Tibial nerve (tissue), 3 donors: ENCODE measurements around the gene JAK1.

Experiments
- CTCF ChIP-seq, 5 experiments: fragments of 200-600 bp in 3 of 5; fragments of 450-650 bp in 2 of 5; sonication (generic) in 3 of 5; IDR thresholded peaks; one replicate each; pipeline ENCODE4 v1.5.1; 2016 to 2019; ENCODE audit warnings: antibody characterized with exemption in 5 of 5, mild to moderate bottlenecking in 3 of 5, moderate library complexity in 2 of 5
- POLR2A ChIP-seq, 2 donors: fragments of 450-650 bp; IDR thresholded peaks; one replicate each; pipeline ENCODE4 v1.6.1; 2017; ENCODE audit warnings: antibody characterized with exemption in 2 of 2, mild to moderate bottlenecking in 2 of 2, moderate library complexity in 2 of 2

DNA sequence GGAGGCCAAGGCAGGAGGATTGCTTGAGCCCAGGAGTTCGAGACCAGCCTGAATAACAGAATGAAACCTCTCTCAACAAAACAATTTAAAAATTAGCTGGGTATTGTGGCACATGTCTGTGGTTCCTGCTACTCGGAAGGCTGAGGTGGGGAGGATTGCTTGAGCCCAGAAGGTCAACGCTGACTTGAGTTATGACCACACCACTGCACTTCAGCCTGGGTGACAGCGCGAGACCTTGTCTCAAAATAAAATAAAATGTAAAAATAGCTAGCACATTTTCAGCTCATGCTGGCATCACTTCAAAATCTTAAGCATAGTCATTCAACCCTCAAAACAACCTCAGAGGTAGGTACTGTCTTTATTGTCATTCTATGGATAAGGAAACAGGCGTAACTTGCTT, 6.4 kb downstream of the JAK1 start:
- no peak for TF ChIP-seq CTCF (IDR thresholded peaks at IDR 0.05)
- no peak for TF ChIP-seq POLR2A (IDR thresholded peaks at IDR 0.05)
